Sciatic nerve (tissue), 2 donors: Measurements from ENCODE around the gene THSD7A. TPM values are rescaled to one million over a fixed set of nuclear protein-coding genes. Genes with fewer than 3 reads are reported as not detected.

ENCODE experiments used
- ATAC-seq: fragments of 200-7000 bp; cut with Tn5 transposase; one replicate; pipeline ENCODE4 v1.9.1; 2020; ENCODE audit warnings: mild to moderate bottlenecking, moderate library complexity
- DNase-seq: peaks from one replicate; pipeline ENCODE4 v3.0.0-alpha.2; 2020; ENCODE audit warnings: low spot score
- intact Hi-C: fragments of 100-400 bp; cut with DNase I; formaldehyde crosslinking; loops from one replicate; pipeline ENCODE4 v1.14.2; 2022
- total RNA-seq: library from RNA; stranded (reverse); fragmentation: NEBNext Ultra II Directional; extraction: Animal tissue kit (Norgen Biotek cat#: 25700); gene quantifications from one replicate; pipeline ENCODE4 v1.2.1, GENCODE V29; 2021
- donor health status: DM: no; HTN: no; CAD: no.
- donor health status: DM: no; HTN: no; CAD: no.

Gene THSD7A
- total RNA-seq, 1 donor from 2014 or later = 30.9 TPM

DNA sequence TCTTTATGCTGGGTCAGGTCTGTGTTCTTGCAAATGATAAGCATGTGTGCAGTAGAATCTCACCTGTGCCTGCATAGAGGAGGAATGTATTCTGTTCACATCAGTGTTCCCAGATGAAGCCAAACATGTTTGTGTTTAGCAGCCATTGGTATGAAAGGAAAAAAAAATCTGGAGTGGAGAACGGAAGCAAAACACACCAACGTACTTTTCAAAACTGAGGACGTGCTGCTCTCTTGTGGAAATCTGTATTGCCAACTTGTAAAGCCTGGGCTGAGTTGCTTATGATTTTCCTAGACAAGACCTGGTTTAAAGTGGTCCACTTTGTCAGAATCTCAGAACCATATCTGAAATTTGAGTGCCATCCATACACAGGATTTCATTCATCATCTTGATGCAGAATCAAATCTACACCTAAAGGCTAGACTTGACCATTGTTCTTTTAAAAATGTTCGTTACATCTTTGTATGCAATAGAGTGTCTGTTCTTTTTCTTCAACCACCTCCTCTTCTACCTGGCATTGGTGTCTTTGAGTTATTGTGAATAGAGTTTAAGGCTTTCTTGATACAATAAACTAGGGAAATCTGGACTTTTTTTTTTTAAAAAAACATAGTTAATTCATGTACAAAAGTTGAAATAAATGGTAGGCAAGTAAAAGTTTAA lies 490.6 kb downstream of the THSD7A start:
- DNase-seq (no peak), ATAC-seq (peak; percentile 72)
- intact Hi-C loops = no loop called here

DNA sequence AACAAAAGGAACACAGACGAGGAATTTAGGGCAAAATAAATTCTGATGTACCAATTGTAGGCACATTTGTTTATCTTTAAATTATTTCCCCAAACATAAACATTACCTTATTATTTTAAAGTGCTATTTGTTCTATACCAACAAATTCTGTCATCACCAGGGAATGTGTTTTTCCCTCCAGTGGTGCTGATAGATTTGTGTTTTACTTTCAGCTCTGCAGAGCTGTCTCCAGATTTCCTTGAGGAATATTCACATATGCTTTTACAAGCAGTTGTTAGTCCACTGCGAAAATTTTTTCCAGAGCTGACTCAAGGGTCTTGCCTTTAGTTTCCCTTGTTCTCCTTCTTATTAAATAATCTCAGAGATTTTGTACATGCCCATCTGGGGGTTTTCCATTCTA lies 495.6 kb downstream of the THSD7A start:
- DNase-seq (no peak), ATAC-seq (no peak)
- intact Hi-C loops = no loop called here

DNA sequence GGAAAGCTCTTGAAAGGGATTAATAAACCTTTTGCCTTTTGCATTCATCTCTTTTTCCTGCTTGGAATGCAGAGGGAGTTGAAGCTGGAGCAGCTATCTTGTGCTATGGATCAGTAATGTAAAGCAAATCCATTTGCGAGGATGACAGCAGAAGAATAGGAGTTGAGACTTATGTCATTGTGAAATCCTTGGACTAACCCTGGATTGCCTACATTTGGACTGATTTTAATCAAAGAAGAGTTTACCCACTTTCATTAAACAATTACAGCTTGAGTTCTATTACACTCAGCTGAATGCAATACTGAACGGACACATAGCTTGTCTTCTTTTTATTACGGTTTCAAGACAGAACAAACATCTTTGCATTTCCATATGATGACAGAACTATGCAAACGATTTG lies 496.1 kb downstream of the THSD7A start:
- intact Hi-C loops = no loop called here
- ATAC-seq (no peak), DNase-seq (no peak)

DNA sequence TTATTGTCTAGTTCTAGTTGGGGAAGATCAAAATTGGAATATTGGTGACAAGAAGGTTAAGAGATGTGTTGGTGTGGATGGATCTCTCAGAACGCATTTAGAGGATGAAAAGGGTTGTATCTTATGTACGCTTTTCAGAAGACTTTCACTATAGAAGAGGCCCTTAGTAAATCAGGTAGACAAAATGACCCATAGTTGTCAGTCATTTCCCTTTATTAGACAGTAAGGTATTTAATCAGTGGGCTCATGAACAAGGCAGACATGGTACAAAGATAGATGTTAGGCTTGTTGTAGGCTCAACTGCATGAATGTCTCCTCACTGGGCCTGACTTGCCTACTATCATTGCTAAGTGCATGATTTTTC lies 499.2 kb downstream of the THSD7A start:
- ATAC-seq = no peak
- intact Hi-C loops = no loop called here

DNA sequence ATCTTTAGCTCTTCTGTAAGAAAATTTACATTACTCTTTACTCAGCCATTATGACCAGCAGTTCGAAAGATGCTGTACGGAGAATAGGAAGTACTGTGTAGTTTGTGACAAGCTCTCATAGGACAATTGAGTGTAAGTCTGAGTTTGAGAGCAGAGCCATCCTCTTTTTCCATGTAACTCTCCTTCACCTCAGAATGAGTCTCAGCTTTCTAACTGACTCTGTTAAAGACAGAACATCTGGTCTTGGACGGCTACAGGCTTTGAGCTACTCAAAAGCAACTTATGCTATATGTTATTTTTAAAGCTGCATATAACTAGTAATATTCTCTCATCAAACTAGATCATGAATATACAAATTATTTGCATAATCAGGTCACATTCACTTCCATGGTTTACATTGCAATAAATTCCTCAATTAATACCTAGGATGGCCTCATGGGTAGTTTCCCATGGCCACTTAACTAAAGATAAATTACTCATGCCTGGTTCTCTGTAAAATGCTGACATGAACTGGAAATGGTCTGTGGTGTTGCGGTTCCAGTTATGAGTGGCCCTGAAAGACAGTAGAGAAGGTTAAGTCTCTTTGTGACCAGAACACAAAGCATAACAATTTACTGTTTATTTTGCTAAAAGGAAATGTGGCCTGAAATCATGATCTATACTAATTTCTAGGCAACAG lies 499.7 kb downstream of the THSD7A start:
- ATAC-seq = no peak
- intact Hi-C loops = no loop called here

More for the DNA sequence above, 499.2 kb downstream of the THSD7A start:
- no peak for DNase-seq

DNA sequence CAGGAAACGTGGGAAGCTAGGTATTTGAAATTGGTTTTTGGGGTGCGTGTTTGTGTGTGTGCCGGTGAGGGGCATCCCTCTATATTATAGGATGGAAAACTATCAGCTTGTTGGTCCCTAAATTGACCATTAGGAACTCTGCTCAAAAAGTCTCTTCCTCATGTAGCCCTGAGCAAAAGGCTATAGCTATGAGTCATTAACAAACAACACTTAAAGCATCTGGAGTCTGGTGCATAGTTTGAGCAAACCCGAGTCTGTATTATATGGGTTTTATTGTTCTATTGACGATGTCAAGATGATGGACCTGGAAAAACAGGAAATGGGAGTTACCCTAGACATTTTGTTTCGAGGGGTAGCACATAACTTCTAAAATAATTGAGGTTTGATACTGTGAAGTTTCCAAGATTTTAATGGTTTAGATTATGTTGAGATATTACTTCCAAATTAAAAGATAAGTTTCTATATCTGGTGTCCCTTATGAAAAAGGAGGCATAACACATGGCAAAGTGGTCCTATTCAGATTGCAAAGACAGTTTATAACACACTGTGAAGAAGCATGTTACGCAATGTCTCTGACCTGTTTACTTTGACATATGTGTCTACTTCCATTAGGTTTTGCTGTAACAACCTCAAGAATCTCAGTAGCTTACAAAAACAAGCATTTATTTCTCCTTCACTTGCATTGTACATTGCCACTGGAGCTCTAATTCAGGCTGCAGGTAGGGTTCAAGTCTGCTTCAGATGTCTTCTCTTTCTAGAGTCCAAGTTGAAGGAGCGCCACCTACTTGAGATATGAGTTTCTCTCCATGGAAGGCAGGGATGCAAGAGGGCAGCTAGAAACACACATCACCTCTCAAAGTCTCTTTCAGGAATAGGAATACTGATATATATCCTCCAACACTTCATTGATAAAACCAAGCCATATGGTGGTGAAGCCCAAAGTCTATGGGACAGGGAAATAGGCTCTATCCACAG lies 500.6 kb downstream of the THSD7A start:
- DNase-seq (no peak), ATAC-seq (no peak)
- intact Hi-C loops = no loop called here

More for the DNA sequence above, 499.7 kb downstream of the THSD7A start:
- no peak for DNase-seq

DNA sequence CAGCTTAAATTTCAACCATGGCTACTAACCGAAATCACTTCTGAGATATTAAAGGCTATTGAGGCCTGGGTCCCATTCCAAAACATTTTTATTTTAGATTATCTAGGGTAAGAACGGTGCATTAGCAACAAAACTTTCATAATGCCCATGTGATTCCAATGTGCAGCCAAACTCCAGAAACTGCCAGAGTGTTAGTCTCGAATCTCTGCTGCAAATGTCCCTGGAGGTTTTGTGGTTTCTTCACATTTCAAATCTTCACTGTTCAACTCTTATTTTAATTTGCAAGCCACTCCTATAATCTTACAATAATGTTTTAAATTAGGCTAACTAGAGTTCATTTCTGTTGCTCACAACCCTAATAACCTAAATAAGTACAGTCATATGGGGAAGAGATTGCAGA lies 501.3 kb downstream of the THSD7A start:
- intact Hi-C loops = no loop called here
- no peak for ATAC-seq
- no peak for DNase-seq

DNA sequence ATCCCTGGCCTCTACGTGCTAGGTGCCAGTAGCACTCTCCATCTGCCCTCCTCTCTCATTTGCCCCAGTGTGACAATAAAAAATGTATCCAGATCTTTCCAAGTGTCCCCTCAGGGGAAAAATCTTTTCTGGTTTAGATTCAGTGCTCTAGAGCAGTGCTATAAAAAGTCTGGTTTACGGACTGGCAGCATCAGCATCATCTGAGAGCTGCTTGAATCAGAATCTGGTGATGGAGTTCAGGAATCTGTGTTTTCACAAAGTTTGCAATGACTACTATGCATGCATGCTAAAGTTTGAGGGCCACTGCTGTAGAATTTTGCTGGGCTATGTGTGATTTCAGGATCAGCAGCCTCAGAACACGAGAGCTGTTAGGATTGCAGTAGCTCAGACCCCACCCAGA lies 501.8 kb downstream of the THSD7A start:
- no peak for DNase-seq
- intact Hi-C loops = no loop called here

DNA sequence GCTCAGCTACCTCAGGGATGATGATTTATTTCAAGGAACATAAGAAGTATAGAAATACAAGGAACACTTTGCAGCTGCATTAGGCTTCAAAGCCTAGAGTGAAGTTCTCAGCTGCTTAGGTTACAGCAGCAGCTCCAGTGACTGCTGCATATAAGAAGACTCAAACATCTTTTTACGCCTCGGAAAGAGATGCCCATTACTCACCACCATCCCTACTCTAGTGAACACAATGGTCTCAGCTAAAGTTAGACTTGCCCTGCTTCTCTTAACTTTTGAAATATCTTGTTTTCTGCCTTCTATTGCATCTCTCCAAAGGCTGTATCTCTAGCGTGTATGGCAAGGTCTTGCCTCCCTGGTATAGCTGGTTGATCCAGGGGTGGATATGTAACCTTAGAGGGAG lies 502.4 kb downstream of the THSD7A start:
- DNase-seq = no peak
- intact Hi-C loops = no loop called here
- no peak for ATAC-seq

More for the DNA sequence above, 501.8 kb downstream of the THSD7A start:
- ATAC-seq = no peak

DNA sequence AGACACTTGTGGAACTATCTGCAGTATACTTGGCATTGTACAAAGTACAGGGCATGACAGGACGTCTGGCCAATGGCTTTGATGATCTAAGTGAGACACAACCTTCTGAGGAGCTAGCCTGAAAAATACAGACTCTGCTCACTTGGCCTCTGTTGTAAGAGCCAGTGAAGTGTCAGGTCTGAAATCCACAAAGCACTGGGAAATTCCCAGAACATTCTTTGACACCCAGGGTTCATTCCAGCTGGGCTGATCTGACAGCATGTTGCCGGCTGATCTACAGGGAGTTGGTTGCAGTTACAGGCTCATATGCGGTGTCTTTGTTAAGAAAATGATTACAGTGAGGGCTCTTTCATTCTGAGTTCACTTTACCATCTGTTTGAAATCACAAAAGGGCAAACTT lies 503.7 kb downstream of the THSD7A start:
- no peak for DNase-seq
- no peak for ATAC-seq
- intact Hi-C loops = no loop called here

DNA sequence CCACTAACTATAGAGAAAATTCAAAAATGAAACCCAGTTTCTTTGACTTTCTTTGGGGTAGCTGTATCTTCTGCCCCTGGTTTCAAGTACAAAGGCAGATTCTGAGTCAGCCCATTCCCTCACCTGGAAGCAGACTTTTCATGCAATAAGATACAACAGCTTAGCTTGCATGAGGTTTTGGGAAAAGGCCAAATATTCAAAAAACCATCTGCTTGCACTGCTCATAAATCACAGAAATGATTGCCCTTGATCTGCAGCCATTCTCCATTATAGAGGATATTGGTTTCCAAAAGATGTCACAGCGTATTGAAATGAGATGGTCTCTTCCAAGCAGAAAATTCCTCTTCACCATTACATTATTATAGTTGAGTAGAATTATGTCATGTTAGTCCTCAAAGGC lies 504.4 kb downstream of the THSD7A start:
- intact Hi-C loops = no loop called here
- ATAC-seq (no peak), DNase-seq (no peak)
